ENCODE data around the gene TRIM4.

TRIM4 gene

GRCh38 chr7:99930376-99930775 lies 11.0 kb upstream of the TRIM4 start (continued):
- TF ChIP-seq MYNN (tag by site-specific recombination; IDR thresholded peaks at IDR 0.05; ENCODE audit: borderline replicate concordance) (no peak), ZNF174 (tag by site-specific recombination; IDR thresholded peaks at IDR 0.05) (no peak), ZNF132 (tag by site-specific recombination; IDR thresholded peaks at IDR 0.05; ENCODE audit: borderline replicate concordance) (no peak), ZBTB17 (tag by site-specific recombination; IDR thresholded peaks at IDR 0.05) (no peak)

GRCh38 chr7:99929730-99930053 lies 10.4 kb upstream of the TRIM4 start:
- no peaks in the 10 kb centered on the region for H3K4me1 ChIP-seq (ENCODE audit: control insufficient read depth, insufficient read depth, low read length)
- no peak overlapping the region for H3K4me3 ChIP-seq (ENCODE audit: low read depth, low read length)
- H3K27ac ChIP-seq (ENCODE audit: extremely low read depth, low read depth, low read length): no peak overlapping the region
- CTCF ChIA-PET: interaction anchor here (0.6 to 1.4 kb wide), 5 partner anchors 8 to 582 kb away, joined by 3 to 13 read pairs (median 4); no protein-coding TSS in a partner anchor
- TF ChIP-seq ZNF530 (tag by site-specific recombination; IDR thresholded peaks at IDR 0.05; ENCODE audit: low read depth) (no peak), TRIM28 (IDR thresholded peaks at IDR 0.05; ENCODE audit: borderline replicate concordance, low read length) (no peak), BCL6B (tag by site-specific recombination; IDR thresholded peaks at IDR 0.05) (no peak)
- no peaks in the 10 kb centered on the region for H3K36me3 ChIP-seq (ENCODE audit: control insufficient read depth in 2 of 2, insufficient read depth in 1 of 2, low read length in 2 of 2)
- POLR2A ChIA-PET: interaction anchor here (1.0 kb wide), 2 partner anchors 10 to 20 kb away, joined by 3 to 12 read pairs; partner anchors contain the start of gene TRIM4
- no peaks in the 10 kb centered on the region for H3K9me3 ChIP-seq (ENCODE audit: control insufficient read depth, insufficient read depth, low read depth, low read length)

GRCh38 chr7:99928994-99929729 lies 9.8 kb upstream of the TRIM4 start, which contains the start of gene GJC3:
Gene GJC3 (minus strand): TSS chr7:99929620. CDS start chr7:99929620, 0 bp downstream.
- peak within 1 kb of the TSS; percentile 27 for H3K4me3 ChIP-seq (ENCODE audit: low read depth, low read length)
- no peak within 1 kb of the TSS for H3K27ac ChIP-seq (ENCODE audit: extremely low read depth, low read depth, low read length)
- POLR2A ChIA-PET: interaction anchor here (1.0 kb wide), 2 partner anchors 10 to 21 kb away, joined by 3 to 12 read pairs; partner anchors contain the start of gene TRIM4
- H3K36me3 ChIP-seq (ENCODE audit: control insufficient read depth in 2 of 2, insufficient read depth in 1 of 2, low read length in 2 of 2): no peaks in the 10 kb centered on the region
- CTCF ChIA-PET: interaction anchor here (0.6 to 1.8 kb wide), 8 partner anchors 8 to 582 kb away, joined by 3 to 13 read pairs (median 4); no protein-coding TSS in a partner anchor
- no peaks in the 10 kb centered on the region for H3K4me1 ChIP-seq (ENCODE audit: control insufficient read depth, insufficient read depth, low read length)
- no peaks in the 10 kb centered on the region for H3K9me3 ChIP-seq (ENCODE audit: control insufficient read depth, insufficient read depth, low read depth, low read length)
- TF ChIP-seq ZBTB11 (tag by site-specific recombination; conservative IDR thresholded peaks at IDR 0.05; ENCODE audit: low read depth) (peak; percentile 54; the same call in 1 of the 2 replicates), ZSCAN30 (tag by site-specific recombination; IDR thresholded peaks at IDR 0.05) (0 out of 2 replicates have a peak, but pooled peaks have one; percentile 38), ZIC2 (tag by site-specific recombination; IDR thresholded peaks at IDR 0.05) (peak; percentile 57), ZNF776 (tag by site-specific recombination; IDR thresholded peaks at IDR 0.05; ENCODE audit: borderline replicate concordance) (no peak), ZNF571 (tag by site-specific recombination; IDR thresholded peaks at IDR 0.05) (no peak), PBX3 (CRISPR knock-in tag; IDR thresholded peaks at IDR 0.05) (no peak), YY2 (tag by site-specific recombination; IDR thresholded peaks at IDR 0.05) (no peak), ZNF16 (tag by site-specific recombination; IDR thresholded peaks at IDR 0.05; ENCODE audit: low read depth) (no peak), ZNF184 (tag by site-specific recombination; IDR thresholded peaks at IDR 0.05) (no peak), ZNF473 (tag by site-specific recombination; IDR thresholded peaks at IDR 0.05) (no peak), ZBTB20 (tag by site-specific recombination; IDR thresholded peaks at IDR 0.05) (peak; percentile 46; the same call in 1 of the 2 replicates), ZFP41 (tag by site-specific recombination; IDR thresholded peaks at IDR 0.05; ENCODE audit: borderline replicate concordance) (no peak), GLIS2 (tag by site-specific recombination; IDR thresholded peaks at IDR 0.05) (peak; percentile 57), TRIM28 (IDR thresholded peaks at IDR 0.05; ENCODE audit: borderline replicate concordance, low read length) (no peak), ZNF610 (tag by site-specific recombination; IDR thresholded peaks at IDR 0.05; ENCODE audit: borderline replicate concordance) (no peak), PRDM10 (tag by site-specific recombination; IDR thresholded peaks at IDR 0.05) (peak; percentile 82), ZXDB (tag by site-specific recombination; IDR thresholded peaks at IDR 0.05) (no peak)
